Measurements from ENCODE around the gene HDAC11. TPM values are rescaled to one million over a fixed set of nuclear protein-coding genes. Genes with fewer than 3 reads are reported as not detected.

Gene HDAC11
- polyA plus RNA-seq, 2 of the 4 experiments (the other 2 are of a cell fraction): 5.6 to 8.4 TPM

DNA sequence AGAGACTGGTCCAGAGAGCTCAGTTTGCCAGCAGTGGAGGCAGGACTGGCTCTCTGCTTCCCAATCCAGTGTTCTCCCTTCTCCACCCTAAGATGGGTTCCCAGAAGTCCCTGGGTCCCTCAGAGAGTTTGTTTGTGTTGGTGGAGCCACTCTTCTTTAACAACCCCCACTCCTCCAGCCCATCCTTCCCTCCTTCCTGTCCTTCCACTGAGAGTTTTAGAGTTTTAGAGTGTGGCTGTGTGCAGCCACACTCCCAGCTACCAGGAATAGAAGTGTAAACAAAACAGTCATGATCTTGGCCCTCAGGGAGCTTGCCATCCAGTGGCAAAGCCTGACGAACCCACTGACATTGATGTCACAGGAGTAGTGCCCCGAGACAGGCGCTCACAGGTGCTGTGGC is 56.3 kb downstream of the HDAC11 start:
- ATAC-seq: no peak
- Histone ChIP-seq H3K4me1 (peaks cover 44% of the 10 kb centered on the region), H3K9me3 (peaks cover 5% of the 10 kb centered on the region; the same call in 1 of the 3 replicates), H3K27ac (peak overlapping the region; percentile 63 to 83; a peak in 5 of 6 replicates), H3K4me3 (no peak overlapping the region), H3K4me2 (peak overlapping the region; percentile 26; the same call in 1 of the 3 replicates)
- no peak for DNase-seq (ENCODE audit: low read depth in 1 of 2, low spot score in 1 of 2)
- WGBS (ENCODE audit: missing lambda C conversion rate): 46% methylated on average over 3 of the region's 3 CpGs
- CTCF ChIA-PET: interaction anchor here (1.1 to 5.5 kb wide), 3 partner anchors 36 to 113 kb away, joined by 4 to 28 read pairs (median 14); no protein-coding TSS in a partner anchor
- no peak for TF ChIP-seq EHF (CRISPR knock-in tag; IDR thresholded peaks at IDR 0.05)
- no peak for TF ChIP-seq SMC3 (IDR thresholded peaks at IDR 0.05)
- no peak for TF ChIP-seq HDAC2 (IDR thresholded peaks at IDR 0.05)
- TF ChIP-seq, protein P1, sequence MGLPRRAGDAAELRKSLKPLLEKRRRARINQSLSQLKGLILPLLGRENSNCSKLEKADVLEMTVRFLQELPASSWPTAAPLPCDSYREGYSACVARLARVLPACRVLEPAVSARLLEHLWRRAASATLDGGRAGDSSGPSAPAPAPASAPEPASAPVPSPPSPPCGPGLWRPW (IDR thresholded peaks at IDR 0.05): no peak
- TF ChIP-seq, protein P2, sequence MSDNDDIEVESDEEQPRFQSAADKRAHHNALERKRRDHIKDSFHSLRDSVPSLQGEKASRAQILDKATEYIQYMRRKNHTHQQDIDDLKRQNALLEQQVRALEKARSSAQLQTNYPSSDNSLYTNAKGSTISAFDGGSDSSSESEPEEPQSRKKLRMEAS (IDR thresholded peaks at IDR 0.05): no peak
- TF ChIP-seq SREBF2 (IDR thresholded peaks at IDR 0.05): no peak
- TF ChIP-seq, protein P3, sequence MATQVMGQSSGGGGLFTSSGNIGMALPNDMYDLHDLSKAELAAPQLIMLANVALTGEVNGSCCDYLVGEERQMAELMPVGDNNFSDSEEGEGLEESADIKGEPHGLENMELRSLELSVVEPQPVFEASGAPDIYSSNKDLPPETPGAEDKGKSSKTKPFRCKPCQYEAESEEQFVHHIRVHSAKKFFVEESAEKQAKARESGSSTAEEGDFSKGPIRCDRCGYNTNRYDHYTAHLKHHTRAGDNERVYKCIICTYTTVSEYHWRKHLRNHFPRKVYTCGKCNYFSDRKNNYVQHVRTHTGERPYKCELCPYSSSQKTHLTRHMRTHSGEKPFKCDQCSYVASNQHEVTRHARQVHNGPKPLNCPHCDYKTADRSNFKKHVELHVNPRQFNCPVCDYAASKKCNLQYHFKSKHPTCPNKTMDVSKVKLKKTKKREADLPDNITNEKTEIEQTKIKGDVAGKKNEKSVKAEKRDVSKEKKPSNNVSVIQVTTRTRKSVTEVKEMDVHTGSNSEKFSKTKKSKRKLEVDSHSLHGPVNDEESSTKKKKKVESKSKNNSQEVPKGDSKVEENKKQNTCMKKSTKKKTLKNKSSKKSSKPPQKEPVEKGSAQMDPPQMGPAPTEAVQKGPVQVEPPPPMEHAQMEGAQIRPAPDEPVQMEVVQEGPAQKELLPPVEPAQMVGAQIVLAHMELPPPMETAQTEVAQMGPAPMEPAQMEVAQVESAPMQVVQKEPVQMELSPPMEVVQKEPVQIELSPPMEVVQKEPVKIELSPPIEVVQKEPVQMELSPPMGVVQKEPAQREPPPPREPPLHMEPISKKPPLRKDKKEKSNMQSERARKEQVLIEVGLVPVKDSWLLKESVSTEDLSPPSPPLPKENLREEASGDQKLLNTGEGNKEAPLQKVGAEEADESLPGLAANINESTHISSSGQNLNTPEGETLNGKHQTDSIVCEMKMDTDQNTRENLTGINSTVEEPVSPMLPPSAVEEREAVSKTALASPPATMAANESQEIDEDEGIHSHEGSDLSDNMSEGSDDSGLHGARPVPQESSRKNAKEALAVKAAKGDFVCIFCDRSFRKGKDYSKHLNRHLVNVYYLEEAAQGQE (IDR thresholded peaks at IDR 0.05): no peak
- POLR2A ChIA-PET: no interaction called here
- FAIRE-seq: no peak

DNA sequence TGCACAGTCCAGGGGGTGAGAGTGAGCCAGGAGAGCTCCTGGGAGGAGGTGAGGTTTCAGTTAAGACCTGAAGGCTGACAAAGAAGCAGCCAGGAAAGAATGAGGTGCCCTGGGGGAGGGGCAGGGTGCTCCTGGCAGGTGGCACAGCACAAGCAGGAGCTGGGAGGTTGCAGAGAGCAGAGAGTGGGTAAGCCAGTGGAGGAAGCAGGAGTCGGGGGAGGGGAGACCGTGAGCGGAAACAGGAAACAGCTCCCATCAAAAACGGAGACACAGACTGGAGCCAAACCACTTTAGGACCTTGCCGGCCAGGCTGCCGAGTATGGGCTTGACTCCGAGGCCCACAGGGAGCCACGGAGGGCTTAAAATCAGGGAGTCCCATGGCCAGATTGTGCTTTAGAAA is 56.7 kb downstream of the HDAC11 start:
- CTCF ChIA-PET: interaction anchor here (1.1 to 5.5 kb wide), 3 partner anchors 37 to 112 kb away, joined by 4 to 28 read pairs (median 5); no protein-coding TSS in a partner anchor
- peaks cover 44% of the 10 kb centered on the region for H3K4me1 ChIP-seq
- H3K4me2 ChIP-seq: peak overlapping the region; percentile 26; the same call in 1 of the 3 replicates
- FAIRE-seq (no peak), ATAC-seq (no peak), DNase-seq (ENCODE audit: low read depth in 1 of 2, low spot score in 1 of 2) (no peak)
- peak overlapping the region; percentile 63 to 83; a peak in 5 of 6 replicates for H3K27ac ChIP-seq
- TF ChIP-seq EHMT2 (IDR thresholded peaks at IDR 0.05; ENCODE audit: low read depth): no peak
- no peak for TF ChIP-seq HOXA7 (CRISPR knock-in tag; IDR thresholded peaks at IDR 0.05)
- TF ChIP-seq, protein P4, sequence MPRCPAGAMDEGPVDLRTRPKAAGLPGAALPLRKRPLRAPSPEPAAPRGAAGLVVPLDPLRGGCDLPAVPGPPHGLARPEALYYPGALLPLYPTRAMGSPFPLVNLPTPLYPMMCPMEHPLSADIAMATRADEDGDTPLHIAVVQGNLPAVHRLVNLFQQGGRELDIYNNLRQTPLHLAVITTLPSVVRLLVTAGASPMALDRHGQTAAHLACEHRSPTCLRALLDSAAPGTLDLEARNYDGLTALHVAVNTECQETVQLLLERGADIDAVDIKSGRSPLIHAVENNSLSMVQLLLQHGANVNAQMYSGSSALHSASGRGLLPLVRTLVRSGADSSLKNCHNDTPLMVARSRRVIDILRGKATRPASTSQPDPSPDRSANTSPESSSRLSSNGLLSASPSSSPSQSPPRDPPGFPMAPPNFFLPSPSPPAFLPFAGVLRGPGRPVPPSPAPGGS (IDR thresholded peaks at IDR 0.05): no peak
- no peak for TF ChIP-seq EP300 (IDR thresholded peaks at IDR 0.05)
- TF ChIP-seq, protein P5, sequence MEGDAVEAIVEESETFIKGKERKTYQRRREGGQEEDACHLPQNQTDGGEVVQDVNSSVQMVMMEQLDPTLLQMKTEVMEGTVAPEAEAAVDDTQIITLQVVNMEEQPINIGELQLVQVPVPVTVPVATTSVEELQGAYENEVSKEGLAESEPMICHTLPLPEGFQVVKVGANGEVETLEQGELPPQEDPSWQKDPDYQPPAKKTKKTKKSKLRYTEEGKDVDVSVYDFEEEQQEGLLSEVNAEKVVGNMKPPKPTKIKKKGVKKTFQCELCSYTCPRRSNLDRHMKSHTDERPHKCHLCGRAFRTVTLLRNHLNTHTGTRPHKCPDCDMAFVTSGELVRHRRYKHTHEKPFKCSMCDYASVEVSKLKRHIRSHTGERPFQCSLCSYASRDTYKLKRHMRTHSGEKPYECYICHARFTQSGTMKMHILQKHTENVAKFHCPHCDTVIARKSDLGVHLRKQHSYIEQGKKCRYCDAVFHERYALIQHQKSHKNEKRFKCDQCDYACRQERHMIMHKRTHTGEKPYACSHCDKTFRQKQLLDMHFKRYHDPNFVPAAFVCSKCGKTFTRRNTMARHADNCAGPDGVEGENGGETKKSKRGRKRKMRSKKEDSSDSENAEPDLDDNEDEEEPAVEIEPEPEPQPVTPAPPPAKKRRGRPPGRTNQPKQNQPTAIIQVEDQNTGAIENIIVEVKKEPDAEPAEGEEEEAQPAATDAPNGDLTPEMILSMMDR (IDR thresholded peaks at IDR 0.05): no peak
- TF ChIP-seq, protein P6, sequence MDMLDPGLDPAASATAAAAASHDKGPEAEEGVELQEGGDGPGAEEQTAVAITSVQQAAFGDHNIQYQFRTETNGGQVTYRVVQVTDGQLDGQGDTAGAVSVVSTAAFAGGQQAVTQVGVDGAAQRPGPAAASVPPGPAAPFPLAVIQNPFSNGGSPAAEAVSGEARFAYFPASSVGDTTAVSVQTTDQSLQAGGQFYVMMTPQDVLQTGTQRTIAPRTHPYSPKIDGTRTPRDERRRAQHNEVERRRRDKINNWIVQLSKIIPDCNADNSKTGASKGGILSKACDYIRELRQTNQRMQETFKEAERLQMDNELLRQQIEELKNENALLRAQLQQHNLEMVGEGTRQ (IDR thresholded peaks at IDR 0.05): no peak
- no peak for TF ChIP-seq CEBPB (IDR thresholded peaks at IDR 0.05)
- TF ChIP-seq, protein P1 (IDR thresholded peaks at IDR 0.05): no peak
- no peak for TF ChIP-seq MYC (IDR thresholded peaks at IDR 0.05; ENCODE audit: borderline replicate concordance, low read length)
- no peak for TF ChIP-seq CBX8 (IDR thresholded peaks at IDR 0.05)
- TF ChIP-seq POLR2A (IDR thresholded peaks at IDR 0.05; ENCODE audit: low read length): no peak
- no peak for TF ChIP-seq BHLHE40 (IDR thresholded peaks at IDR 0.05; ENCODE audit: low read depth, low read length)
- TF ChIP-seq, protein P7, sequence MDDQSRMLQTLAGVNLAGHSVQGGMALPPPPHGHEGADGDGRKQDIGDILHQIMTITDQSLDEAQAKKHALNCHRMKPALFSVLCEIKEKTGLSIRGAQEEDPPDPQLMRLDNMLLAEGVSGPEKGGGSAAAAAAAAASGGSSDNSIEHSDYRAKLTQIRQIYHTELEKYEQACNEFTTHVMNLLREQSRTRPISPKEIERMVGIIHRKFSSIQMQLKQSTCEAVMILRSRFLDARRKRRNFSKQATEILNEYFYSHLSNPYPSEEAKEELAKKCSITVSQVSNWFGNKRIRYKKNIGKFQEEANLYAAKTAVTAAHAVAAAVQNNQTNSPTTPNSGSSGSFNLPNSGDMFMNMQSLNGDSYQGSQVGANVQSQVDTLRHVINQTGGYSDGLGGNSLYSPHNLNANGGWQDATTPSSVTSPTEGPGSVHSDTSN (IDR thresholded peaks at IDR 0.05): no peak
- TF ChIP-seq HOXB5 (CRISPR knock-in tag; IDR thresholded peaks at IDR 0.05): no peak
- no peak for TF ChIP-seq TFCP2L1 (CRISPR knock-in tag; IDR thresholded peaks at IDR 0.05)
- no peak for TF ChIP-seq ZFP36 (IDR thresholded peaks at IDR 0.05; ENCODE audit: borderline replicate concordance, partially characterized antibody)
- no peak for TF ChIP-seq RNF2 (IDR thresholded peaks at IDR 0.05; ENCODE audit: borderline replicate concordance, low read depth)
- no peak for TF ChIP-seq MAFK (IDR thresholded peaks at IDR 0.05; ENCODE audit: partially characterized antibody)
- POLR2A ChIA-PET: no interaction called here
- WGBS (ENCODE audit: missing lambda C conversion rate): 85% methylated on average over 8 of the region's 8 CpGs
- no peak overlapping the region for H3K4me3 ChIP-seq
- H3K9me3 ChIP-seq: peaks cover 7% of the 10 kb centered on the region; the same call in 1 of the 3 replicates

Data from A549 (cell line).